Panc1 (cell line): ENCODE data around the gene ADH5. TPM values are rescaled to one million over a fixed set of nuclear protein-coding genes. Genes with fewer than 3 reads are reported as not detected.
"Not testable (repeated sequence)": the region's sequence is repeated elsewhere in the genome, so short reads cannot be mapped to it uniquely, and the experiment has no call there.

Source experiments
- ATAC-seq: fragments of 200-7000 bp; cut with Tn5 transposase; 2 replicates; pipeline ENCODE4 v1.9.1; 2020; ENCODE audit warnings: mild to moderate bottlenecking, moderate library complexity
- BruUV-seq: library from RNA; stranded (reverse); fragments of 400-500 nt; replicated peaks from 2 replicates; lab custom pipeline; 2021; lab: Mats Ljungman, UMichigan
- CTCF ChIA-PET: fragments of 300-600 bp; sonication (Branson Sonifier 250); formaldehyde crosslinking; loops from one replicate; lab custom pipeline; 2022; ENCODE audit warnings: antibody characterized with exemption; lab: Charles Lee
- POLR2A ChIA-PET: fragments of 300-600 bp; sonication (Branson Sonifier 250); formaldehyde crosslinking; loops from one replicate; lab custom pipeline; 2022; ENCODE audit warnings: antibody characterized with exemption; lab: Charles Lee
- DNase-seq: peaks from one replicate; pipeline ENCODE4 v3.0.0-alpha.2; 2010; ENCODE audit warnings: low read depth, low spot score
- H3K27ac ChIP-seq: 2 replicates; pipeline ENCODE4 v1.5.1; 2011; ENCODE audit warnings: mild to moderate bottlenecking, low read length, inconsistent platforms
- H3K27me3 ChIP-seq: fragments of 200-500 bp; sonication (Bioruptor generic); 2 replicates; pipeline ENCODE4 v1.6.0; 2014; ENCODE audit warnings: low read length, inconsistent platforms; ENCODE audit not compliant: control insufficient read depth, insufficient read depth
- H3K36me3 ChIP-seq: fragments of 200-500 bp; sonication (Bioruptor generic); 2 replicates; pipeline ENCODE4 v1.5.1; 2014; ENCODE audit warnings: inconsistent platforms, mild to moderate bottlenecking, low read length, moderate library complexity; ENCODE audit not compliant: control insufficient read depth, insufficient read depth
- H3K4me1 ChIP-seq: 2 replicates; pipeline ENCODE4 v1.5.1; 2011; ENCODE audit warnings: inconsistent platforms, mild to moderate bottlenecking, low read length, moderate library complexity; ENCODE audit not compliant: control insufficient read depth, insufficient read depth
- H3K4me3 ChIP-seq, 2 experiments: 2 replicates each; pipeline ENCODE4 v1.5.1; 2011 to 2012; ENCODE audit warnings: low read depth in 2 of 2, low read length in 2 of 2, mild to moderate bottlenecking in 2 of 2, inconsistent platforms in 1 of 2, moderate library complexity in 1 of 2
- H3K9me3 ChIP-seq: fragments of 200-500 bp; sonication (Bioruptor generic); 2 replicates; pipeline ENCODE4 v1.5.1; 2014; ENCODE audit warnings: low read depth, mild to moderate bottlenecking, inconsistent platforms, low read length, moderate library complexity; ENCODE audit not compliant: control insufficient read depth, insufficient read depth
- CTCF ChIP-seq: fragments of 450-650 bp; IDR thresholded peaks from 2 replicates; pipeline ENCODE4 v1.5.1; 2017; ENCODE audit warnings: mild to moderate bottlenecking
- POLR2AphosphoS5 ChIP-seq: IDR thresholded peaks from 2 replicates; pipeline ENCODE4 v1.6.1; 2012; ENCODE audit warnings: mild to moderate bottlenecking, low read depth, low read length, moderate library complexity
- SIN3A ChIP-seq: IDR thresholded peaks from 2 replicates; pipeline ENCODE4 v1.6.1; 2012; ENCODE audit warnings: low read depth, mild to moderate bottlenecking, low read length, moderate library complexity, borderline replicate concordance; ENCODE audit not compliant: insufficient read depth
- TCF7L2 ChIP-seq: IDR thresholded peaks from 2 replicates; pipeline ENCODE4 v1.6.1; 2011; ENCODE audit warnings: mild to moderate bottlenecking, low read depth, low read length, inconsistent platforms
- in situ Hi-C: cut with HindIII; loops from 2 replicates; pipeline ENCODE4 v1.10.0; 2016; ENCODE audit warnings: low sequenced_read_pairs, low pct_unique_long_range_greater_than_20kb
- intact Hi-C: fragments of 100-400 bp; cut with micrococcal nuclease; formaldehyde crosslinking; loops from one replicate; pipeline ENCODE4 v1.10.0; 2022; ENCODE audit not compliant: unreplicated experiment
- total RNA-seq: library from RNA; stranded (reverse); gene quantifications from one replicate; pipeline ENCODE4 v1.2.1, GENCODE V29; 2021; ENCODE audit not compliant: unreplicated experiment
- TF ChIP-seq, protein P1 (sequence below), 2 experiments: IDR thresholded peaks; 2 replicates each; pipeline ENCODE4 v1.6.1; 2011 to 2012; ENCODE audit warnings: low read depth in 2 of 2, control low read depth in 1 of 2, low read length in 1 of 2, mild to moderate bottlenecking in 1 of 2, moderate library complexity in 1 of 2; ENCODE audit not compliant: insufficient read depth in 1 of 2

The ADH5 gene
- total RNA-seq, 1 experiment from 2014 or later: 117 TPM

DNA sequence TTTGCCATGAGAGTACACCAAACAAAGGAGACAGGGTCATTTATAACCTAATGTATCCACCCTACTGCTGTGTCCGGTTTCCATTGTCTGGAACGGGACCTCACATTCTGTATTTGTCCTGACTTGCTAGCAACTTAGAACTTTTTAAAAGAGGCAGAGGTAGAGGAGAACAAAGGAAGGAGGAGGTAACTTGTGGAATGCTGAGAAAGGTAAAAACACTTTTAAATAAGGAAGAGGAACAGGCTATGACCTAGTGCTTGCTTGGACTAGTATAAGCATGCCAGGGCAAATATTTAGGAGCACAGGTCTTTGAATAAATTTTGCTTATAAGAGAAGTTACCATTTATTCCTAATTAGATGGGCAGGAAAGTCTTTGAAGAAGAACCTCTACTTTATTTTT lies 3.3 kb upstream of the ADH5 start:
- in situ Hi-C loops, CTCF ChIA-PET, H3K27me3 ChIP-seq, ATAC-seq, intact Hi-C loops, H3K27ac ChIP-seq, BruUV-seq, H3K36me3 ChIP-seq, POLR2A ChIA-PET, H3K9me3 ChIP-seq, H3K4me3 ChIP-seq, DNase-seq: not testable (repeated sequence)
- peaks cover 11% of the 10 kb centered on the region for H3K4me1 ChIP-seq

GRCh38 chr4:99091216-99091575 lies 2.6 kb upstream of the ADH5 start:
- H3K27ac ChIP-seq: no peak overlapping the region
- peaks cover 13% of the 10 kb centered on the region for H3K4me1 ChIP-seq
- no TSS peak for BruUV-seq
- in situ Hi-C loops: no loop called here
- TF ChIP-seq SIN3A: no peak
- H3K27me3 ChIP-seq: no peaks in the 10 kb centered on the region
- intact Hi-C loops: no loop called here
- H3K4me3 ChIP-seq: no peak overlapping the region
- H3K9me3 ChIP-seq: no peaks in the 10 kb centered on the region
- ChIA-PET CTCF (no interaction called here), POLR2A (no interaction called here)
- ATAC-seq (no peak), DNase-seq (no peak)
- no peaks in the 10 kb centered on the region; the same call in 1 of the 2 replicates for H3K36me3 ChIP-seq

DNA sequence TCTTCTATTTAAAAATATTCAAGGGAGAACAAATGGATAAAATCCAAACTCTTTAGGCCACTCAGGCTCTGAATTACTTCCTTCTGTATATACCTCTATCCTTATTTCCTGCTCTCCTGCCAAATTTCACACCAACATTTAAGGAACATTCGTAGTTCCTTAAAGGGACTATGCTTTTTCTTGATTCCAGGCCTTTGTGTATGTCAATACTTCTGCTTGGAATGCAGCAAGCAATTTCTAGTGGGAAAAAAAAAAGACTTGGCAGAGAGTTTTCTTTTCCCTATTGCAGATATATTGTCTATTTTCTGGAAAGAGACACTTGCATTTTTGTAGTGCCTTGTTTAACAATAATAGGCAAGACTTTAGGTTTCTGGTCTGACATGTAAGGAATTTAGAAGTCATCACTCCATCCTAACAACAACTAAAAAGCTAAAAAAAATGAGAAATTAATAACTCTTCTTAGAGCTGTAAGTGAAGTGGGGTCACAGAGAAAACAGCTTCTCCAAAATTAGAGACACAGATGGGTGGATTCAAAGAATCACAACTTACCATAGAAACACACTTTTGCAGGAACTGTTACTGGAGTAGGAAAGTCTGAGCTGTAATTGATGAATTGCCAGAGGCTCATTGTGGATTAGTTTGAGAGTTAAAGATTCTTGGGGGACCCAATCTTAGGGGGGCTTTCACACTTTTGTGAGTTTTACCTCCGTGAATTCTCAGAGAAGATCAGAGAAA lies 2.1 kb upstream of the ADH5 start:
- H3K4me3 ChIP-seq: no peak overlapping the region; a peak in 1 of 4 replicates
- DNase-seq (no peak), ATAC-seq (no peak)
- no peak overlapping the region for H3K27ac ChIP-seq
- BruUV-seq: no TSS peak
- intact Hi-C loops (no loop called here), in situ Hi-C loops (no loop called here)
- H3K36me3 ChIP-seq: no peaks in the 10 kb centered on the region; the same call in 1 of the 2 replicates
- no peaks in the 10 kb centered on the region for H3K9me3 ChIP-seq
- peaks cover 15% of the 10 kb centered on the region for H3K4me1 ChIP-seq
- ChIA-PET POLR2A (no interaction called here), CTCF (no interaction called here)
- TF ChIP-seq CTCF: no peak
- TF ChIP-seq POLR2AphosphoS5: no peak
- no peak for TF ChIP-seq TCF7L2
- TF ChIP-seq, protein P1, sequence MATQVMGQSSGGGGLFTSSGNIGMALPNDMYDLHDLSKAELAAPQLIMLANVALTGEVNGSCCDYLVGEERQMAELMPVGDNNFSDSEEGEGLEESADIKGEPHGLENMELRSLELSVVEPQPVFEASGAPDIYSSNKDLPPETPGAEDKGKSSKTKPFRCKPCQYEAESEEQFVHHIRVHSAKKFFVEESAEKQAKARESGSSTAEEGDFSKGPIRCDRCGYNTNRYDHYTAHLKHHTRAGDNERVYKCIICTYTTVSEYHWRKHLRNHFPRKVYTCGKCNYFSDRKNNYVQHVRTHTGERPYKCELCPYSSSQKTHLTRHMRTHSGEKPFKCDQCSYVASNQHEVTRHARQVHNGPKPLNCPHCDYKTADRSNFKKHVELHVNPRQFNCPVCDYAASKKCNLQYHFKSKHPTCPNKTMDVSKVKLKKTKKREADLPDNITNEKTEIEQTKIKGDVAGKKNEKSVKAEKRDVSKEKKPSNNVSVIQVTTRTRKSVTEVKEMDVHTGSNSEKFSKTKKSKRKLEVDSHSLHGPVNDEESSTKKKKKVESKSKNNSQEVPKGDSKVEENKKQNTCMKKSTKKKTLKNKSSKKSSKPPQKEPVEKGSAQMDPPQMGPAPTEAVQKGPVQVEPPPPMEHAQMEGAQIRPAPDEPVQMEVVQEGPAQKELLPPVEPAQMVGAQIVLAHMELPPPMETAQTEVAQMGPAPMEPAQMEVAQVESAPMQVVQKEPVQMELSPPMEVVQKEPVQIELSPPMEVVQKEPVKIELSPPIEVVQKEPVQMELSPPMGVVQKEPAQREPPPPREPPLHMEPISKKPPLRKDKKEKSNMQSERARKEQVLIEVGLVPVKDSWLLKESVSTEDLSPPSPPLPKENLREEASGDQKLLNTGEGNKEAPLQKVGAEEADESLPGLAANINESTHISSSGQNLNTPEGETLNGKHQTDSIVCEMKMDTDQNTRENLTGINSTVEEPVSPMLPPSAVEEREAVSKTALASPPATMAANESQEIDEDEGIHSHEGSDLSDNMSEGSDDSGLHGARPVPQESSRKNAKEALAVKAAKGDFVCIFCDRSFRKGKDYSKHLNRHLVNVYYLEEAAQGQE (IDR thresholded peaks at IDR 0.05; ENCODE audit: insufficient read depth in 1 of 2, low read depth in 2 of 2, low read length in 1 of 2): no peak
- TF ChIP-seq SIN3A: no peak
- no peaks in the 10 kb centered on the region for H3K27me3 ChIP-seq
